OCI-LY1 (cell line): ENCODE measurements around the gene MPL.

ENCODE experiments used
- H2AFZ ChIP-seq: fragments of 200-600 bp; sonication (generic), shearing (Covaris generic); 2 replicates; pipeline ENCODE4 v1.6.0; 2014; ENCODE audit warnings: antibody characterized with exemption, mild to moderate bottlenecking, low read length
- H3F3A ChIP-seq: fragments of 200-600 bp; sonication (generic), shearing (Covaris generic); 2 replicates; pipeline ENCODE4 v1.6.0; 2014; ENCODE audit warnings: mild to moderate bottlenecking, antibody characterized with exemption, low read length, moderate library complexity; ENCODE audit not compliant: insufficient read depth
- H3K27ac ChIP-seq: fragments of 200-600 bp; sonication (generic); 2 replicates; pipeline ENCODE4 v1.5.1; 2014; ENCODE audit warnings: low read length, mixed run types, mild to moderate bottlenecking, low read depth; ENCODE audit not compliant: poor library complexity, severe bottlenecking
- H3K27me3 ChIP-seq: fragments of 200-600 bp; sonication (generic); 2 replicates; pipeline ENCODE4 v1.6.0; 2014; ENCODE audit warnings: antibody characterized with exemption, mild to moderate bottlenecking, low read length, moderate library complexity; ENCODE audit not compliant: insufficient read depth
- H3K36me3 ChIP-seq: fragments of 200-600 bp; sonication (generic); 2 replicates; pipeline ENCODE4 v1.6.1; 2014; ENCODE audit warnings: mild to moderate bottlenecking, antibody characterized with exemption, low read length, moderate library complexity, mixed read lengths; ENCODE audit not compliant: insufficient read depth
- H3K4me1 ChIP-seq: fragments of 200-600 bp; sonication (generic); 2 replicates; pipeline ENCODE4 v1.5.1; 2014; ENCODE audit warnings: mild to moderate bottlenecking, low read length, moderate library complexity; ENCODE audit not compliant: insufficient read depth, severe bottlenecking
- H3K4me2 ChIP-seq: fragments of 200-600 bp; sonication (generic), shearing (Covaris generic); 2 replicates; pipeline ENCODE4 v1.6.1; 2014; ENCODE audit warnings: low read length
- H3K4me3 ChIP-seq: fragments of 200-600 bp; sonication (generic); 2 replicates; pipeline ENCODE4 v1.5.1; 2014; ENCODE audit warnings: low read length, low read depth, mild to moderate bottlenecking, mixed read lengths; ENCODE audit not compliant: poor library complexity, severe bottlenecking
- H3K79me2 ChIP-seq: fragments of 200-600 bp; shearing (Covaris generic); 2 replicates; pipeline ENCODE4 v1.6.1; 2016; ENCODE audit warnings: mixed run types, low read length, mixed read lengths; ENCODE audit not compliant: insufficient read depth
- H3K9ac ChIP-seq: fragments of 200-600 bp; sonication (generic), shearing (Covaris generic); 2 replicates; pipeline ENCODE4 v1.6.1; 2014; ENCODE audit warnings: mild to moderate bottlenecking, low read length, mixed read lengths
- H3K9me2 ChIP-seq: fragments of 200-600 bp; sonication (generic), shearing (Covaris generic); 2 replicates; pipeline ENCODE4 v1.6.1; 2014; ENCODE audit warnings: low read depth, mild to moderate bottlenecking, low read length, mixed read lengths
- H3K9me3 ChIP-seq: fragments of 200-600 bp; shearing (Covaris generic); 2 replicates; pipeline ENCODE4 v1.6.1; 2014; ENCODE audit warnings: low read length, mixed read lengths
- H4K20me1 ChIP-seq: fragments of 200-600 bp; sonication (generic), shearing (Covaris generic); 2 replicates; pipeline ENCODE4 v1.6.0; 2016; ENCODE audit warnings: mild to moderate bottlenecking, low read length; ENCODE audit not compliant: insufficient read depth
- EZH2 ChIP-seq: fragments of 200-600 bp; sonication (generic), shearing (Covaris generic); IDR thresholded peaks from 2 replicates; pipeline ENCODE4 v1.8.0; 2017; ENCODE audit warnings: borderline replicate concordance, mixed run types, mild to moderate bottlenecking, antibody characterized with exemption, low read length, moderate library complexity, mixed read lengths
- TF ChIP-seq, protein P1 (sequence below): fragments of 200-600 bp; sonication (generic), shearing (Covaris generic); IDR thresholded peaks from 2 replicates; pipeline ENCODE4 v1.5.1; 2017; ENCODE audit warnings: mild to moderate bottlenecking, antibody characterized with exemption, low read length, moderate library complexity, mixed read lengths

Gene MPL

DNA sequence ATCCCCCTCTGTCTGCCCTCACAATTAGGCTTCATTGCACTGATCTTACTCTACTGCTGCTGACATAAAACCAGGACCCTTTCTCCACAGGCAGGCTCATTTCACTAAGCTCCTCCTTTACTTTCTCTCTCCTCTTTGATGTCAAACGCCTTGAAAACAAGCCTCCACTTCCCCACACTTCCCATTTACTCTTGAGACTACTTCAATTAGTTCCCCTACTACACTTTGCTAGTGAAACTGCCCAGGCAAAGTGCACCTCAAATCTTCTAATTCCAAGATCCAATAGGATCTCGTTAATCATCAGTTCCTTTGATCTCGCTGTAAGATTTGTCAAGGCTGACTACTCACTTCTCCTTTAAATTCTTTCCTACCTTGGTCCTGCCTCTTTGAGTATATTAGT lies 15.3 kb downstream of the MPL start:
- Histone ChIP-seq H4K20me1 (no peaks in the 10 kb centered on the region), H3K27ac (no peak overlapping the region), H3K9me2 (no peaks in the 10 kb centered on the region), H3K9ac (no peak overlapping the region), H3K4me3 (no peak overlapping the region), H3F3A (no peaks in the 10 kb centered on the region), H3K27me3 (no peaks in the 10 kb centered on the region), H3K36me3 (no peaks in the 10 kb centered on the region), H3K4me2 (no peak overlapping the region), H3K9me3 (no peaks in the 10 kb centered on the region), H3K79me2 (no peaks in the 10 kb centered on the region), H3K4me1 (peaks cover 22% of the 10 kb centered on the region), H2AFZ (no peak overlapping the region)
- TF ChIP-seq EZH2, result no peak
- TF ChIP-seq, protein P1, sequence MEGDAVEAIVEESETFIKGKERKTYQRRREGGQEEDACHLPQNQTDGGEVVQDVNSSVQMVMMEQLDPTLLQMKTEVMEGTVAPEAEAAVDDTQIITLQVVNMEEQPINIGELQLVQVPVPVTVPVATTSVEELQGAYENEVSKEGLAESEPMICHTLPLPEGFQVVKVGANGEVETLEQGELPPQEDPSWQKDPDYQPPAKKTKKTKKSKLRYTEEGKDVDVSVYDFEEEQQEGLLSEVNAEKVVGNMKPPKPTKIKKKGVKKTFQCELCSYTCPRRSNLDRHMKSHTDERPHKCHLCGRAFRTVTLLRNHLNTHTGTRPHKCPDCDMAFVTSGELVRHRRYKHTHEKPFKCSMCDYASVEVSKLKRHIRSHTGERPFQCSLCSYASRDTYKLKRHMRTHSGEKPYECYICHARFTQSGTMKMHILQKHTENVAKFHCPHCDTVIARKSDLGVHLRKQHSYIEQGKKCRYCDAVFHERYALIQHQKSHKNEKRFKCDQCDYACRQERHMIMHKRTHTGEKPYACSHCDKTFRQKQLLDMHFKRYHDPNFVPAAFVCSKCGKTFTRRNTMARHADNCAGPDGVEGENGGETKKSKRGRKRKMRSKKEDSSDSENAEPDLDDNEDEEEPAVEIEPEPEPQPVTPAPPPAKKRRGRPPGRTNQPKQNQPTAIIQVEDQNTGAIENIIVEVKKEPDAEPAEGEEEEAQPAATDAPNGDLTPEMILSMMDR, result no peak

DNA sequence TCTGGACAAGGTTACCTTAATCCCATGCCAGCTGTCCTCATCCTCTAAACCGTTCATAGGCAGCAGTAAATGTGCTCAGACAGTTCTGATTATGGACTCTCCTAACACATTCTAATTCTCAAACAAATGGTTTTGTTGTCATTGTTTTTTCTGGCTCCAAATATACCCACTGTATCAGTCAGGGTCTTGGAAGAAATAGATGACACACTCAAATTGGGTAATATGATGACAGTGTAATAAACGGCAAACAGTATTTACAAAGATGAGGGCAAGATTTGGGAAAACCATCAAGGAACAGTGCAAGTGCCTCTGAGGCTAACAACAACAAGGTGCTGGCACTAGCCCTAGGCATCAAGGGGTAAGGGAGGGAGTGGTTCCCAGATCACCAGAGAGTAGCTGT lies 16.9 kb downstream of the MPL start:
- no peaks in the 10 kb centered on the region for H3K27me3 ChIP-seq
- no peaks in the 10 kb centered on the region for H3K9me2 ChIP-seq
- H3K4me2 ChIP-seq, result no peak overlapping the region
- H3K4me3 ChIP-seq, result no peak overlapping the region
- peaks cover 2% of the 10 kb centered on the region; the same call in 1 of the 2 replicates for H3K79me2 ChIP-seq
- H3K36me3 ChIP-seq, result peaks cover 5% of the 10 kb centered on the region
- no peak for TF ChIP-seq EZH2
- TF ChIP-seq, protein P1, result no peak
- no peaks in the 10 kb centered on the region for H3K9me3 ChIP-seq
- no peaks in the 10 kb centered on the region for H4K20me1 ChIP-seq
- H3K9ac ChIP-seq, result no peak overlapping the region
- no peaks in the 10 kb centered on the region for H3F3A ChIP-seq
- peaks cover 16% of the 10 kb centered on the region for H3K4me1 ChIP-seq
- no peak overlapping the region for H2AFZ ChIP-seq
- H3K27ac ChIP-seq, result no peak overlapping the region

DNA sequence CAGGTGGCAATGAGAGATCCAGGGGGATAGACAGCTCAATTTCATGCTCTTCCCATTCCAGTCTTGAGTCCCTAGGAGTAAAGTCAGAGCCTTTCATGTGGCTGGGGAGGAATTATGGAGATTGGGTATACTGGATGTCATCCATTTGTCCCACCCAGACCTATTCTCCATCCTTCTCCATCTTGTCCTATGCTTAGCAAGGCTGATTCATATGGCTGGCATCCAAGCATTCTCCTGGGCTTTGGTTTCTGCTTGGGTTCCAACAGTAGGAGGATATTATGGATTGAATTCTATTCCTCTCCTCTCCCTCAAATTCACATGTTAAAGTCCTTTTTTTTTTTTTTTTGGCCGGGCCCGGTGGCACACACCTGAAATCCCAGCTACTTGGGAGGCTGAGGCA lies 17.3 kb downstream of the MPL start:
- Histone ChIP-seq H3K4me2 (no peak overlapping the region), H3F3A (no peaks in the 10 kb centered on the region), H3K9me2 (no peaks in the 10 kb centered on the region), H4K20me1 (no peaks in the 10 kb centered on the region), H3K9me3 (no peaks in the 10 kb centered on the region), H3K9ac (no peak overlapping the region), H3K27me3 (no peaks in the 10 kb centered on the region), H2AFZ (no peak overlapping the region), H3K4me1 (peaks cover 16% of the 10 kb centered on the region), H3K36me3 (peaks cover 10% of the 10 kb centered on the region), H3K27ac (no peak overlapping the region), H3K4me3 (no peak overlapping the region), H3K79me2 (peaks cover 6% of the 10 kb centered on the region)
- TF ChIP-seq, protein P1, result no peak
- TF ChIP-seq EZH2, result no peak
